Stimulated activated naive CD8-positive, alpha-beta T cell treated with anti-CD3 and anti-CD28 coated beads, Interleukin-15, amount 100 ng/mL, for 72 hours (primary cell): Measurements from ENCODE around the gene ADH1A.

Experiments used
- ATAC-seq: fragments of 150-1000 bp; cut with Tn5 transposase; 2 replicates; pipeline ENCODE4 v1.10.0; 2021; ENCODE audit warnings: mild to moderate bottlenecking, moderate library complexity
- DNase-seq, 2 donors: peaks; one replicate each; pipeline ENCODE4 v3.0.0; 2021 to 2022
- H3K27ac Mint-ChIP-seq, 2 donors: one replicate each; pipeline ENCODE4 v1.8.0; 2022; ENCODE audit warnings: mild to moderate bottlenecking in 2 of 2, mixed read lengths in 2 of 2, moderate library complexity in 2 of 2
- H3K27me3 Mint-ChIP-seq: one replicate; pipeline ENCODE4 v1.8.0; 2022; ENCODE audit warnings: mixed read lengths
- H3K4me1 Mint-ChIP-seq: one replicate; pipeline ENCODE4 v1.8.0; 2022; ENCODE audit warnings: mild to moderate bottlenecking, mixed read lengths
- H3K4me3 Mint-ChIP-seq, 2 donors: one replicate each; pipeline ENCODE4 v1.8.0; 2022; ENCODE audit warnings: mild to moderate bottlenecking in 2 of 2, mixed read lengths in 2 of 2, moderate library complexity in 1 of 2
- H3K9me3 Mint-ChIP-seq, 2 donors: one replicate each; pipeline ENCODE4 v1.8.0; 2022; ENCODE audit warnings: mixed read lengths in 2 of 2

Gene ADH1A

GRCh38 chr4:99305638-99306400 is 15.0 kb upstream of the ADH1A start:
- Mint-ChIP-seq H3K27ac (no peak overlapping the region), H3K27me3 (no peaks in the 10 kb centered on the region), H3K9me3 (peaks cover 4 to 9% of the 10 kb centered on the region in 2 donors), H3K4me1 (no peaks in the 10 kb centered on the region), H3K4me3 (no peak overlapping the region)
- DNase-seq = no peak
- ATAC-seq = no peak

- ATAC-seq (no peak), DNase-seq (no peak)
- Mint-ChIP-seq H3K27me3 (no peaks in the 10 kb centered on the region), H3K9me3 (peaks cover 30 to 32% of the 10 kb centered on the region in 2 donors), H3K27ac (no peak overlapping the region), H3K4me3 (no peak overlapping the region), H3K4me1 (no peaks in the 10 kb centered on the region)
Measured at GRCh38 chr4:99301376-99302164, 10.8 kb upstream of the ADH1A start.

GRCh38 chr4:99300934-99301333 is 10.1 kb upstream of the ADH1A start:
- no peaks in the 10 kb centered on the region for H3K27me3 Mint-ChIP-seq

DNA sequence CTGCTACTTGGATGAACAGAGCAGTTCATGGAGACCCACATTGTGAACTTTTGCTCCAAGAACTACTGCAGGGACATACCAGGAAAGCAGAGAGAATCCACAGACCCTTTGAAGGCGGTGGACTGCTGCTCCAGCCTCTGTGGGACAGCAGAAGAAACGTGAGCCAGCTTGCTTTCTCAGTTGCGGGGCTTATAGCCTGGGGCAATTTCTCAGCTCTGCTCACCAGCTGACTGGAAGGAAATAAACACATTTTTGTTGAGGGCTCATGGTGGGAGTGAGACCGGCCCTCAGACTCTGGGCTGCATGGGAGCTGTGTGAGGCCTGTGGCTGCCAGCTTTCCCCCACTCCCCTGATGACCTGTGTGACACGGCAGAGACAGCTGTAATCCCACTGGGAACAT is 2.6 kb upstream of the ADH1A start:
- no peak for DNase-seq
- no peak overlapping the region for H3K27ac Mint-ChIP-seq
- H3K27me3 Mint-ChIP-seq = peaks cover 9% of the 10 kb centered on the region
- peaks cover 36 to 48% of the 10 kb centered on the region in 2 donors for H3K9me3 Mint-ChIP-seq
- H3K4me1 Mint-ChIP-seq = no peaks in the 10 kb centered on the region
- ATAC-seq = no peak
- H3K4me3 Mint-ChIP-seq = no peak overlapping the region

More at GRCh38 chr4:99300934-99301333, 10.1 kb upstream of the ADH1A start:
- Mint-ChIP-seq H3K27ac (no peak overlapping the region), H3K4me1 (no peaks in the 10 kb centered on the region), H3K9me3 (peaks cover 36 to 38% of the 10 kb centered on the region in 2 donors), H3K4me3 (no peak overlapping the region)
- DNase-seq (no peak), ATAC-seq (no peak)

- no peak overlapping the region for H3K4me3 Mint-ChIP-seq
- H3K9me3 Mint-ChIP-seq = no peaks in the 10 kb centered on the region
- no peak for DNase-seq
- no peak overlapping the region for H3K27ac Mint-ChIP-seq
- no peaks in the 10 kb centered on the region for H3K4me1 Mint-ChIP-seq
- no peak for ATAC-seq
- no peaks in the 10 kb centered on the region for H3K27me3 Mint-ChIP-seq
Measured at GRCh38 chr4:99285387-99285786, 5.4 kb downstream of the ADH1A start.

GRCh38 chr4:99282731-99283130 is 8.1 kb downstream of the ADH1A start:
- ATAC-seq = no peak
- no peaks in the 10 kb centered on the region for H3K27me3 Mint-ChIP-seq
- no peak for DNase-seq
- H3K4me3 Mint-ChIP-seq = no peak overlapping the region
- H3K27ac Mint-ChIP-seq = no peak overlapping the region
- H3K9me3 Mint-ChIP-seq = no peaks in the 10 kb centered on the region
- no peaks in the 10 kb centered on the region for H3K4me1 Mint-ChIP-seq

DNA sequence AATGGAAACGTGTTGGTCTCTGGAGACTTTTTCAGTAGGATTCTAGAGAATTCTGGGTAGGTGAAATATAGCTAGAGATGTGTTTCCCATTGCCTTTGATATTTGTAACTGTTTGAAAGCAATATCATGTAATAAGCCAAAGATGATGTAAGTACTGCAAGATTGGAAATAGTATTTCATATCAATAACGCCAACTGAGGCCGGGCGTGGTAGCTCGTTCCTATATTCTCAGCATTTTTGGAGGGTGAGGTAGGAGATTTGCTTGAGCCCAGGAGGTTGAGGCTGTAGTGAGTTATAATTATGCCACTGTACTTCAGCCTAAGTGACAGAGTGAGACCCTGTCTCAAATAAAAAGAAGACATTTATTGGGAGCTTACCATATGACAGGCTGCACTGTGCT is 9.5 kb downstream of the ADH1A start:
- Mint-ChIP-seq H3K27ac (no peak overlapping the region), H3K9me3 (no peaks in the 10 kb centered on the region), H3K4me3 (no peak overlapping the region), H3K27me3 (no peaks in the 10 kb centered on the region), H3K4me1 (no peaks in the 10 kb centered on the region)
- no peak for ATAC-seq
- DNase-seq = no peak

GRCh38 chr4:99276417-99276816 is 14.4 kb downstream of the ADH1A start:
- DNase-seq = no peak
- Mint-ChIP-seq H3K4me3 (no peak overlapping the region), H3K9me3 (no peaks in the 10 kb centered on the region), H3K4me1 (no peaks in the 10 kb centered on the region), H3K27ac (no peak overlapping the region), H3K27me3 (no peaks in the 10 kb centered on the region)
- ATAC-seq = no peak

DNA sequence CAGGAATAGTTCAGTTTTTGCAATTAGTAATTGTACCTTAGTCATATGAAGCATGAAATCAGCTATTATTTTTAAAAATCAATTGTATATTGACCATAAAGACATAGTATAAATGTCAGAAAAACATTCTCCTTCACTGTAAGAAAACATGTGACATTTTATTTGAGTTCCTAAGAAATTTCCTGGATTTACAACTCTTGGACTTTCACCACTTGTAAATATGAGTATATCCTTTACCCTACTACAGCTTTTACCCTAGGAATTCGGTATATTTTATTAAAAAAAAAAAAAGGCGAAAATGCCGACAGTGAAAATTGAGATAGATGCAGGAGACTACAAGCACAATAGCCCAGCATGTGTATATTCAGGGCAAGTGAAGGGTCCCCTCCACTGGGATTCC is 14.9 kb downstream of the ADH1A start:
- H3K27ac Mint-ChIP-seq = no peak overlapping the region
- no peaks in the 10 kb centered on the region for H3K27me3 Mint-ChIP-seq
- H3K4me1 Mint-ChIP-seq = no peaks in the 10 kb centered on the region
- no peak for DNase-seq
- no peak overlapping the region for H3K4me3 Mint-ChIP-seq
- no peaks in the 10 kb centered on the region for H3K9me3 Mint-ChIP-seq
- no peak for ATAC-seq

DNA sequence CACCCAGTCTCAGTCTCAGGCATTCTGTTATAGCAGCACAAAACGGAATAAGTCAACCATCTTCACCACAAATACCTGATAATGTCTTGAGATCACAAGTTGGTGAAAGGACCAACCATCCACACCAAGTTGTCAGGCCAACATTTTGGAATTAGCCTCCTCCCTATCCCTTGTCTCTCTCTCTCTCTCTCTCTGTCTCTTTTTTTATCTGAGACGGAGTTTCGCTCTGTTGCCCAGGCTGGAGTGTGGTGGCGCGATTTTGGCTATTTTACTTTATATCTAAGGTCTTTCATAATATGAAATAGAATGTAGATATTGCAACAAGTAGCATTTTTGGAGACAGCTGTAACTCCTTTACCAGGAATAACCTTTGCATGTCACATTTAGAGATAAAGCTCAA is 15.7 kb downstream of the ADH1A start:
- Mint-ChIP-seq H3K4me3 (no peak overlapping the region), H3K9me3 (no peaks in the 10 kb centered on the region), H3K27me3 (no peaks in the 10 kb centered on the region), H3K4me1 (no peaks in the 10 kb centered on the region), H3K27ac (no peak overlapping the region)
- DNase-seq (no peak), ATAC-seq (no peak)

DNA sequence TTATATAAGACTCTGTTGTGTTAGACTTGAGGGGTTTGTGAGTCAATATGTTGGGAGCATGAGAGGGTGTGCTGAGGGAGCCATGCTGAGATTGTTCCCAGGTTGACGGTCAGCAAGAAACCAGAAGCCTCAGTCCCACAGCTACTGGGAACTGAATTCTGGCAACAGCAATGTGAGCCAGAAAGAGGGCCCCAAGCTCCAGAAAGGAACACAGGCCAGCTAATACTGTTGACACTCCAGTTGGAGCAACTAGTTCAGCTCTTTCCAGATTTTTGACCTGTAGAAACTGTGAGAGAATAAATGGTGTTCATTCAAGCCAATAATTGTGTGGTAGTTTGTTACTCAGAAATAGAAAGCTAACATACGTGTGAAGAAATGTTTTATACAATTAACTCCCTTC is 17.1 kb downstream of the ADH1A start:
- no peak for ATAC-seq
- H3K27me3 Mint-ChIP-seq = no peaks in the 10 kb centered on the region
- no peaks in the 10 kb centered on the region for H3K9me3 Mint-ChIP-seq
- no peak overlapping the region for H3K27ac Mint-ChIP-seq
- DNase-seq = no peak
- no peak overlapping the region for H3K4me3 Mint-ChIP-seq
- no peaks in the 10 kb centered on the region for H3K4me1 Mint-ChIP-seq

DNA sequence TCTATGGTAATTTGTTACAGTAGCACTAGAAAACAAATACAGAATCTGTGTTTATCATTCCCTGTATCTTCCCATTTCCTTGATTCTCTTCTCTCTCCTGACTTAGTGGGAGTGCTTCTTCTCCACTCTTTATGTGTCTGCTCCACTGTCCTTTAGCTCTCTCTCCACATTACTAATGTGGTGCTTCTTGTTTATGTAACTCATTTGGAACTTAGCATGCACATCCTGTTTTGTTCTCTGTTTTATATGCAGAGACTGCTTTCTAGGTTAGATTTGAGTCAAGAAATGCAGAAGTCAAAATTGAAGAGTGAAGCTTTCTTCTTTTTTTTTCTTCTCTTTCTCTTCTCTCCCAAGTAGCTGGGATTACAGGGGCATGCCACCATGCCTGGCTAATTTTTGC is 25.9 kb downstream of the ADH1A start:
- Mint-ChIP-seq H3K27ac (no peak overlapping the region), H3K4me1 (no peaks in the 10 kb centered on the region), H3K4me3 (no peak overlapping the region)

DNA sequence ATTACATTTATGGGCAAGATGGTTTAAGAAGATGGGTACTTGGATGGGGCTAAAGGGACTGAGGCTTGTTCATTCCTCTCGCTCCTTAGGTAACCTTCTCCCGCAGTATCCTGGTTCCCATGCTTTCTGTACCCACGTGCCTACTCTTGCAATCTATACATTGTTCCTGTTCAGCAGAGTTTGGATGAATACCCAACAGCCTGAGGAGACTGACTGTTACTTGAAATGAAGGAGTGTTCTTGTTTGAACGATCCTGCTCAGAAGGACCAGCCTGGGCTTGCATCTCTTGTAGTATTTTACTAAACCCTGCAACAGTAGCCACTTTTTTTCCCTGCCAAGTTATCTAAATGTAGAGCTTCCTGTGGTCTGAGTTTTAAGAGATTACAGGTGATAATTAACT is 38.0 kb downstream of the ADH1A start:
- Mint-ChIP-seq H3K9me3 (peaks cover 9 to 16% of the 10 kb centered on the region in 2 donors), H3K27ac (no peak overlapping the region), H3K4me3 (no peak overlapping the region), H3K27me3 (no peaks in the 10 kb centered on the region), H3K4me1 (no peaks in the 10 kb centered on the region)
- DNase-seq (no peak), ATAC-seq (no peak)

More for the DNA sequence above, 25.9 kb downstream of the ADH1A start:
- Mint-ChIP-seq H3K9me3 (peaks cover 14 to 30% of the 10 kb centered on the region in 2 donors), H3K27me3 (no peaks in the 10 kb centered on the region)
- ATAC-seq = no peak
- DNase-seq = no peak

GRCh38 chr4:99248714-99249113 is 42.1 kb downstream of the ADH1A start:
- H3K27ac Mint-ChIP-seq = no peak overlapping the region
- ATAC-seq (no peak), DNase-seq (no peak)
- H3K4me1 Mint-ChIP-seq = no peaks in the 10 kb centered on the region
- no peak overlapping the region for H3K4me3 Mint-ChIP-seq
- peaks cover 24 to 30% of the 10 kb centered on the region in 2 donors for H3K9me3 Mint-ChIP-seq
- no peaks in the 10 kb centered on the region for H3K27me3 Mint-ChIP-seq

DNA sequence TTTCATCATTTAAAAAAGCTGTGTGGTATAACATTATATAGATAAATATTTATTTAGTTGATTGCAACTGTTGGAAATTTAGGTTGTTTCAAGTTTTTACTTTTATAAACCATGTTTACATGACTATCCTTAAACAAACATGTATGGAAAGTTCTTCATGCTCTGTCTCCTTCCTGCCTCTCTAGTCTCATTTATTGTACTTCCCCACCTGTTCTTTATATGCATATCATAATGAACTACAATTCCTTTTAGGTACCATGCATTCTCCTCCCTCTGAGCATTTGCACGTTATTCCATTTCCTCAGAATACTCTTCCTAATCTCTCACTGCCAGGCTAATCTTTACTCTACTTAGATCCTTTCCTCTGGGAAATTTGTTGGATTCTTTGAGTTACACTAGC is 54.8 kb downstream of the ADH1A start:
- Mint-ChIP-seq H3K9me3 (peaks cover 2 to 13% of the 10 kb centered on the region in 2 donors), H3K27ac (no peak overlapping the region)

DNA sequence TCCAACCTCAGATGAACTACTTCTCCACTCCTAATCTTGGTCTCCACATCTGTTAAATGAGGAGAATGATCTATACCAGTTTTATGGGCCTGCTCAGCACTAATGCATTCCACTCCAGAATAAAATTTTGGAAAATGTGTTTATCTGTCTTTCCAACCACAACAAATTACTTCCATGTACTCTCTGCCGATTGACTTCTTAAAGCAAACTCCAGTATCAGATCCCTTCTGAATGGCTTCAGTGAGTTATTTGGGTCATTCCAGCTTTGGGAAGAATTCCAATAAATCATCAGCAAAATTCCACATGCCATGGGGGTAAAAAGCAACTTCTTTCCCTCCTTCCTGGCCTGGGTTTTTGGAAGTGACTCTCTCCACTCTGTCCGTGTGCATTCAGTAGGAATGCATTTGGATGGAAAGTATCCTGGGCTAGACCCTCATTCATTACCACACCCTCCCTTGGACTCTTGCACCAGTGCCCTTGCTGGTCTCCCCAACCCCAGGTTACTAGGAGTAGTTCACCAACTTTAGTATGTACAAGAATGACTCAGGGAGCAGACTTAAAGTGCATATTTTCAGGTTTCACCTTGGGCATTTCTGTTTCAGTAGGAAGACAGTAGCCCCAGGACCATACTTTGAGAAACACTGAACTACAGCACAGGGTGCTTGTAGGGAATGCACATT is 56.3 kb downstream of the ADH1A start:
- ATAC-seq (no peak), DNase-seq (no peak)
- H3K9me3 Mint-ChIP-seq = peaks cover 12 to 24% of the 10 kb centered on the region in 2 donors
- no peaks in the 10 kb centered on the region for H3K4me1 Mint-ChIP-seq
- H3K4me3 Mint-ChIP-seq = no peak overlapping the region
- H3K27ac Mint-ChIP-seq = no peak overlapping the region
- no peaks in the 10 kb centered on the region for H3K27me3 Mint-ChIP-seq

More for the DNA sequence above, 54.8 kb downstream of the ADH1A start:
- no peaks in the 10 kb centered on the region for H3K27me3 Mint-ChIP-seq
- ATAC-seq = no peak
- DNase-seq = no peak
- H3K4me3 Mint-ChIP-seq = no peak overlapping the region
- H3K4me1 Mint-ChIP-seq = no peaks in the 10 kb centered on the region
